GM03348 (cell line): ENCODE results near the gene SNX25.
A peak's percentile ranks its signal among the peaks of the same experiment; 100 is the strongest.
"Not testable (repeated sequence)": the region's sequence is repeated elsewhere in the genome, so short reads cannot be mapped to it uniquely, and the experiment has no call there.

Experiments used
- DNase-seq: peaks from one replicate; pipeline ENCODE4 v3.0.0; 2012; ENCODE audit warnings: low spot score

The SNX25 gene

DNA sequence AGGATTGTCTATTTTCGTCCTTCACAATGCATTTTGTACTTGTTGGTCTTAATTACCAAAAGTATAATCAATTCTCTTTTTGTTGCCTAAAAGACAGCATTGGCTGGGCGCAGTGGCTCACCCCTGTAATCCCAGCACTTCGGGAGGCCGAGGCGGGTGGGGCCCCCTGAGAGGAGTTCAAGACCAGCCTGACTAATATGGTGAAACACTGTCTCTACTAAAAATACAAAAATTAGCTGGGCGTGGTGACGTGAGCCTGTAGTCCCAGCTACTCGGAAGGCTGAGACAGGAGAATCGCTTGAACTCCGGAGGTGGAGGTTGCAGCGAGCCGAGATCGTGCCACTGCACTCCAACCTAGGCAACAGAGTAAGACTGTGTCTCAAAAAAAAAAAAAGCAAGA lies 4.3 kb upstream of the SNX25 start:
- not testable (repeated sequence) for DNase-seq

DNA sequence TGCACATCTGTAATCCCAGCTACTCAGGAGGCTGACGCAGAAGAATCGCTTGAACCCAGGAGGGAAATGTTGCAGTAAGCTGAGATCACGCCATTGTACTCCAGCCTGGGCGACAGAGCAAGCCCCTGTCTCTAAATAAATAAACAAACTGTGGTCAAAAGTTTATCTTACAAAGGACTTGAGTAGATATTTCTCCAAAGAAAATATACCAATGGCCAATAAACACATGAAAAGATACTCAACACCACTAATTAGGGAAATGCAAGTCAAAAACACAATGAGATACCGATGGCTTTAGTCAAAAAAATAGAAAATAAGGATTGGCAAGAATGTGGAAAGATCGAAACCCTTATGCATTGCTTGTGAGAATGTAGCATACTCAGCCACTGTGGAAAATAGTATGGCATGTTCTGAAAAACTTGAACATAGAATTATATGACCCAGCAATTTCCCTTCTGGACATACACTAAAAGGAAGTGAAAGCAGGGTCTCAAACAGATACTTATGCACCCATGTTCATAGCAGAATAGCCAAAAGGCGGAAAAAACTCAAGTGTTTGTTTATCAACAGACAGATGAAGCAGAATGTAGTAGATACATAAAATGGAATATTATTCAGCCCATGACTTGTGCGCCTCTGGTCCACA lies 3.6 kb upstream of the SNX25 start:
- no peak for DNase-seq

DNA sequence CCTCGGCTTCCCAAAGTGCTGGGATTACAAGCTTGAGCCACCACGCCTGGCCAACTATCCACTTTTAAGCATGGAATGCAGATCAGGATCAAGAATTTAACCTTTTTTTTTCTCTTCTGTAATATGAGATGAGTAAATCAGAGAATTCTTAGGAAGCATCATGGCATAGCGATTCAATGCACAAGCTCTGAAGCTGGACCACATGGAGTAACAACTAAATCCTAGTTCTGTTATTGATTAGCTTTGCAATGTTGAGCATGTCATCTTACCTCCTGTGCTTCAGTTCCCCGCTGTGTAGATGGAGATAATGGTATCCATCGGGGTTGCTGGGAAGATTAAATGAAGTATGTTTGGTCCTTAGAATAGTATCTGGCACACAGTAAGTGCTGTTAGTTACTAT lies 1.9 kb upstream of the SNX25 start:
- DNase-seq: no peak

DNA sequence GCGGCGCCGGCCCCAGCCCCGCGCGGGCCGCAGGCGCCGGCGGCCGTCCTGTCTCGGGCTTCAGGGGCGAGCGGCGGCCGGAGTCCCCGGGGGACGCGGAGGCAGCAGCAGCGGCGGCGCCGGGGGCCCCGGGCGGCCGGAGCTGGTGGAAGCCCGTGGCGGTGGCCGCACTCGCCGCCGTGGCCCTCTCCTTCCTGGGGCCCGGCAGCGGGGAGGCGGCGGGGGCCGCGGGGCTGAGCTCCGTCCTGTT lies 379 bp downstream of the SNX25 start:
- not testable (repeated sequence) for DNase-seq

DNA sequence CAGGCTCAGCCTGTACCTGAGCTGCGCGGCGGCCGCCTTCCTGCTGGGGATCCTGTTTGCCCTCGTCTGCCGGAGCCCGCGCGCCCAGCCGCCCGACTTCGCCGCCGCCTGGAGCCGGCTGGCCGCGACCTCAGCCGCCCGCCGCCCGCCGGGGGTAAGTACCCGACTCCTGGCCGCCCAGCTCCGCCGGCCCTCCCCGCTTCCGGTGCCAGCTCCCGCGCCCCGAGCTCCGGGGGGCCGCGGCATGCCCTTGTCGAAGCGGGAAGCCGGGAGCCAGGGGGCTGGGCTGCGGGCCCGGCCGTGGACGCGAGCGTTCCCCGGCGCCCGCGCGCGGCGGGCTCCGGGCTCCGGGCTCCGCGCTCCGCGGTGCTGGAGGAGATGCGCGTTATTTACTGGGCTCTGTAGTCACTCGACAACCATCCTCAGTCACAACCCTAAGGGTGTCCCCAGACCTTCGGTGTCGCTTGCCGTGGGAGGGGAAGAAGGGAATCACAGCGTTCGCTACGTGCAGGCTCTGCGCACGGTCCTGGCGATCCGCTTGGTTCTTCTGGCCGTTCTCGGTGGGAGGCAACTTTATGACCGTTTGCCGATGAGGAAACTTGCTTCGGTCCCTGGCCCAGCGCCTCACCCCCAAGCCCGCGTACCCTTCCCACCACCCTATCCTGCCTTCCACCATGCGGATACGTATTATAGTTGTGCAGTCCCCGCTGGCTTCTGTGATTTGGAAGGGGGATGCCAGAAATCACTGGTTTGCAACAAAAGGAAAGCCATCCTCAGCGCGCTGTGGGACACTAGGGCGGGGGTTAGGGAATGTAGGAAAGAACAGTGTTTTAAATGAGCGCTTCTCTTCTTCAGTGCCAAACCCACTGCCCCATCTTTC lies 944 bp downstream of the SNX25 start:
- peak; percentile 61 for DNase-seq

DNA sequence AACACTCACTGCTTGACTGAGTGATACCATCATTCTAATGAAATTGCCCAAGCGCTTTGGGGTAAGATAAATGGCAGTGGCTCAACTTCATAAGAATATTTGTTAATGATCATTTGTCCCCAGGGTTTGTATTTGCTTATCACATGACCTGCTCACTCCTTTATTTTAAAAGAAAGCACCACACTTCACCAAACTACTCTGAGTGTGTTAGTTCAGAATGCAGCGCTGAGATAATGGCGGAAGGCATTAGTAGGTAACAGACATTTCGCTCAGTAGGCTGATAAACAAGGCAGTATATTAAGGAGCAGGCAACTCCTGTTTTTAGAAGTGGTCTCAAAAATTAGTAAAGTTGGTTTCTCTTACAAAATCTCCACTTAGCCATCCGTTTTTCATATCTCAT lies 1.6 kb downstream of the SNX25 start:
- no peak for DNase-seq

DNA sequence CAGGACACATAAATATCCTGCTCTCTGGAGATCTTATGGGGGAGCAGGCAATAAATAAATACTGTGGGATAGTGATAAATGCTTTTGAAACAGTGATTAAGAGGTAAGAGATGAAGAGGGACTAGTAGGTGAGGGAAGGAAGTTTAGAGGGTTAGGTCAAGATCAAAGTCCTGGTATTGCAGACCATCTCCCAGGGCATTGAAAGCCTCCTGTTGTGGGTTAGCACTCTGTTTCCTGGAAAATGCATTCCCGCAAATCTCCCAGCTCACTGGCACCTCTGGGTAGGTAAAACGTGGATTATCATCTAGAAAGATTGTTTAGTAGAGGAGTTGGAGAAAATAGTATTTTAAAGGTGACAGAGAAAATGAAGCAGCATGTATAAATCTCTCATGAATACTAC lies 2.2 kb downstream of the SNX25 start:
- DNase-seq: no peak

DNA sequence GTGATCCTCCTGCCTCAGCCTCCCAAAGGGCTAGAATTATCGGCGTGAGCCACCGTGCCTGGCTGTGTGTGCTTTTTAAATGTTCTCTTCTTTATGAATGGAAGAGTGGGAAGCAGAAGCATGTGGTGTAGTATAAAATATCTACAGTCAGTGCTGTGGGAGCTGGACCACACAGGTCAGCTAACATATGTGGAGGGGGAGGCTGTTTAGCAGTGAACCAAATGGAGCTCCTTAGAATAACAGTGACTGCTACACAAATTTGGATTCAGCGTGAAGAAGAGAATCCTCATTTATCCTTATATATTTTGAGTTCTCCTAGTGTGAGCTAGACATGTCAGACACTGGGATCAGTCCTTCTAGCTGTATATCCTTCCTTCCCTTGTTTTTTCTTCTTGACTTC lies 3.2 kb downstream of the SNX25 start:
- DNase-seq: no peak

DNA sequence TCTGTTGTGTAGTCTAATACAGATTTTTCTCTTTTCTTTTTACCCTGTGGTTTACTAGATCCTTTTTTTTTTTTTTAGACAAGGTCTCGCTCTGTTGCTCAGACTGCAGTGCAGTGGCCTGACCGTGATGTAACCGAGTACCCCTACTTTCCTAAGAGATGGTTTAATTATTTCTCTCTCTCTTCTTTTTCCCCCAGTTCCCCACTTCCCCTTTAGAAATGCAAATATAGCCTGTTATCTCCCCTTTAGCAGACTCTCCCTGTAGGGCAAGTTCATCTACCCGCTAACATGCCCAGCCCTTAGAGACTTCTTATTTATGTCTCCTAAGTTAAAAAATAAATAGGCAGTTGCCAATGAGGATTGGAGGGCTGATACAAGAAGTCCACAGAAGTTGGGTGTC lies 4.5 kb downstream of the SNX25 start:
- DNase-seq: no peak

DNA sequence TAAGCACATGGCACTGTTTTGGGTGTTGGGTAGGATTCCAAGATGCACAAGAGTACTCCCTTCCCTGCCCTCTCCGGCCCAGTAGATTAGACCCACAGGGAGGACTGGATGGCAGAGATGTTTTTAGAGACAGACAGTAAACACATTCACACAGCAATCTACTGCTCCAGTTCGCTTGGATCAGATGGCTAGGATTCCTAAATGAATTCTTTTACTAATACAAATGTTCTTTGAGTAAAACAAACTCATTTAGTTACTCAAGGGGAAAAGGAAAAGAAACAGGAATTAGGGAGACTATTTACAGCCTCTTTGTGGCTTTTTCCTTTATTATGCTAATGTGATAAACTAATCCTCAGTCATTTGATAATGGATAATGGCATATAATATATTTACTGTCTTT lies 5.9 kb downstream of the SNX25 start:
- no peak for DNase-seq

DNA sequence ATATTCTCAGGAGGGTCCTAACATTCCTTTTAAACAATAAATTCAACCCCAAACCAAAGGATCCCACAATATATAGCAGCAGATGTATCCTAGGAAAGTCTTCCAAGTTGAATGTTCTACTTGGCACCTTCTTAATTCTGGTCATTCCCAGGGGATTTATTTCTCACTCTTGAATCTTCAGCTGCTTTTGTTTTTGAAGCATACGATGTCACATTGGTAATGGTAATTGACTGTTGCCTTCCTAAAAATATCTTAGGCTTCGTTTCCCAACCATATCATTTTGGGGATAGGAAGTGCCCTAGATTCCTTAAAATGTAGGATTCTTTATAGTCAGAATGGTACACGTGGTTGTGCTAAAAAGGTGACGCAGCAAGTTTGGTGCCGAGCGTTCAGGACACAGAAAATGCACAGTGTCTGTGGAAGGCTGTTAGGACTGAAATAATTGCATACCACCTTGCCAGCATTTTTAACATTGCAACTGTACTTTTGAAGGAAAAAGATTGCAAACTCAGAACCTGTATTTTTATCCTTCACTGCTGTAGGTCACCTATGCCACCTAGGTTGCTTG lies 8.1 kb downstream of the SNX25 start:
- no peak for DNase-seq

DNA sequence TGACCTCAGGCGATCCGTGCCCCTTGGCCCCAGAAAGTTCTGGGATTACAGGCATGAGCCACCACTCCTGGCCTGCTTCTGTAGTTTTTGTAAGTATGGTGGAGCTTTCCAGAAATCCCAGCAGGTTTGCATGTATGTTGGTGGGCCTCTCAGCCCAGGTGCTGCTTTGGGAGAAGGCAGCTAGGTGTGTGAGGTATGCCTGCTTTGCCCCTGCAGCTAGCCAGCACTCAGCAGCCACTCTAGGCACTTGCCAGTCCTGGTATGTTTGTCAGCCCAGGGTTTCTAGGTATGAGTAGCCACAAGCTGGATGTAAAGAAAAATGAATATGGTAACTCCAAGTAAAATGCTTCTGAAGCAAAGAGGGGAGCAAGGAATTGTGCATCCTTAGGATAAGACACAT lies 8.9 kb downstream of the SNX25 start:
- no peak for DNase-seq

DNA sequence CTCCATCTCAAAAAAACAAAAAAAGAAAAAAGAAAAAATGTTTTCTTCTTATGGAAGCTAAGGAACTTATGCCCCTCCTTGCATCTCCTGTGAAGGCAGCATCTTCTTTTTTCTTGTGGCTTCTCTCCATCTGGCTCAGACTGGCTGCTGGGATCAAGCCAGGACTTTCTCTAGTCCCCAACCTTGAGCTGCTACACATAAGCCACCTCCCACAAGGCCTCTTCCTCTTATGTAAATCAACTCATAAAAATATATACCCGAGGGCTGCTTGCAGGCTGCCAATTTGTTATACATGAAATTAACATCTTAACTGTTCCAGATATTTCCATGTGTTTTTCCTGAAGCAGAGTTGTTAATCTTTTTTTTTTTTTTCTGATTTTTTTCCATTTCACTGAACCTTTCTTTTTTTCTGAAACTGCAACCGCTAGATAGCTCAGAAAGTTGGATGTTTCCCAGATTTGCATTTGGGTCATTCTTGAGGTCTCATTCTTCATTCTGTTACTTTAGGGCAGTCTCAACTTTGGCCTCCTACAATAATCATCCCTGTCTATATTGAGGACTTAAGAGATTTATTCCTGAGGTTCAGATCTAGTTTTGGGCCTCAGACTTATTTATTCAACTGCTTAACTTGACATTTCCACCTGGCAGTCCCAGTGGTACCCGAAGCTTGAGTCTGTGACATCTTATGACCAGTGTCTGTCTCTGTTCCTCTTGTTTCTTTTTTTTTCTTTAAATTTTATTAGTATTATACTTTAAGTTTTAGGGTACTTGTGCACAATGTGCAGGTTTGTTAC lies 10.3 kb downstream of the SNX25 start:
- DNase-seq: peak; percentile 44

DNA sequence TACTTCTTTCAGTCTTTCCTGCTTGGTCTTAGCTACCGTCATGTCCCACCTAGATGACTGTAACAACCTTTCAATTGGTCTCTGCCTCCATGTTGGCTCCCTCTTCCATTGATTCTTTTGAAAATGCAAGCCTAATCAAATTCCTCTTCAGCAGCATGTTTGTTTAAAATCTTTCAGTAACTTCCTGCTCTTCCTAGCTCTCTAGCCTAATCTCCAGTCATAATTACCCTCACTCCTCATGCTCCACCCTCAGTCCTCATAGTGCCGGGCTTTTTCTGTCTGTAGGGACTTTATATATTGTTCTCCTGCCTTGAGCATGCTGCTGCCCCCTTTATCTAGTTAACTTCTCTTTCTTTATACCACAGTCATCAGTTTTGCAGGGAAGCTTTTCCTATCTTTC lies 12.1 kb downstream of the SNX25 start:
- DNase-seq: no peak

DNA sequence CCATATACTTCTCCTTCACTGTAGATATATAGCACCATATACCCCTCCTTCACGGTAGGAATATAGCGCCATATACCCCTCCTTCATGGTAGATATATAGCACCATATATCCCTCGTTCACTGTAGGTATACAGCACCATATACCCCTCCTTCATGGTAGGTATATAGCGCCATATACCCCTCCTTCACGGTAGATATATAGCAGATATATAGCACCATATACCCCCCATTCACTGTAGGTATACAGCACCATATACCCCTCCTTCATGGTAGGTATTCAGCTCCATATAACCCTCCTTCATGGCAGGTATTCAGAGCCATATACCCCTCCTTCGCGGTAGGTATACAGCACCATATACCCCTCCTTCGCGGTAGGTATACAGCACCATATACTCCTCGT lies 12.5 kb downstream of the SNX25 start:
- DNase-seq: no peak

DNA sequence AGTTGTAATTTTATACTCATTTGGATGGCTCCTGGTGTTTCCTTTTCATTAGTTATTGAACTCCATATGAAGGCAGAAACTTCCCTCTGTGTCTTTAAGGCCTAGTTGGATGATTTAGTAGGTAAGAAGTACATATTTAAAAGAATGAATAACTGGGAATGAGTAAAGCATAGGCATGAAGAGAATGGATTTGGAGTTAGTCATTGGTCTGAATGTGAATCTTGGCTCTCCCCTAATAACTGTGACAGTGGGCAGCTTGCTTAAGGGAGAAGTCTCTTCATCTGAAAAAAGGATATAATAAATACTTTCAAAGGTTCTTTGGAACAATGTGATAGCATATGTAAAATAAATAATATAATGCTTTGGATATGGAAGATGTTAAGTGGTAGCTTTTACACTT lies 13.2 kb downstream of the SNX25 start:
- DNase-seq: peak; percentile 74

DNA sequence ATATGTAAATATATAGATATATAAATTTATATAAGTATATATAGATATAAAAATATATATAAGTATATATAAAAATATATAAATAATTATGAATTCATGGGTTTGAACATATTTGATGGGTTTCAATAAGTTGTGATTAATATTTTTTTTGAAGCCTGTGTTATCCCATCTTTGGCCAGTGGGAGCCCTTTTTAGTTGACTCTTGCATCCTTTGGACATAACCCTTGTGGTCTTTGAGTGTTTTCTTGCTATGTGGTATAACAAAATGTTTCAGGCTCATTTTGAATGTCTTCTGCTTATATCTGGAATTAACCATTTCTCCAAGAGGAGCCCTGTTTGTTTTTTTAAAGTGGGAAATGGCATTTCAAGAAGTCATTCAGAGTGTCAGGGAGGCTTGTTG lies 15.2 kb downstream of the SNX25 start:
- no peak for DNase-seq

DNA sequence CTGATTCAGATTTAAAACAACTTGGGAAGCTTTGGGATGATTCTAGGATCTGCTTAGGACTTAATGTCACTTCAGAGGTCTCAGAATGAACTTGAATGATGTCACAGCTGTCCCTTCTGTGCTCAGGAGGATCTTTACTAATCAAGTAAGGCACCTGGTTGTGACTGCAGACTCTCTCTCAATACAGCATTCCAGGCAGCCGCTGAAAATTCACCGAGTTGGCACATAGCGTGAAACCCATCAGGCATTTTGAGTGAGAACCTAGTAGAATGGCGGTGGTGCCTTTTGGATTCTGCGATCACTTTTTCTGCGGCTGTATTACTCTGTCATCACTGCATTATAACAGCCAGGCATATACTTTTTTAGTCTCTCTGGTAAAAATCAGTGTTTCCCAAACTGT lies 16.5 kb downstream of the SNX25 start:
- DNase-seq: no peak

DNA sequence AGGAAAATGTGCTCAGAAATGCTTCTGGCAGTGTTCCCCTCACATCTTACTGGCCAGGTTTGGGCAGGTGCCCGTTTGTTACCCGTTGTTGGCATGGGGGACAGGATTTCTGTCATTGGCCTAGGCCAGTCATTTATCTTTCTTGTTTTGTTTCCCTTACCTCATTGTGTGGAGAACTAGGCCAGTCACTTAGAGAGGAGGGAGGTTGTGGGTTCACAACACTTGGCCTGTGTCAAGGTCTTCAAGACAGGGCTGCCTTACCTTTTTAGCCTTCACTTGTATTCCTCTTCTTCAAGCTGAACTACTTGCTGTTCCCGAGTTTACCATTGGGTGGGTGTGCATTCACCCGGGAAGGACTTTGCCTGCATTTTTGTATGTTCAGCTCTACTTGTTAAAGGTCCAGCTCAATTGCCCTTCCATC lies 17.7 kb downstream of the SNX25 start:
- no peak for DNase-seq

DNA sequence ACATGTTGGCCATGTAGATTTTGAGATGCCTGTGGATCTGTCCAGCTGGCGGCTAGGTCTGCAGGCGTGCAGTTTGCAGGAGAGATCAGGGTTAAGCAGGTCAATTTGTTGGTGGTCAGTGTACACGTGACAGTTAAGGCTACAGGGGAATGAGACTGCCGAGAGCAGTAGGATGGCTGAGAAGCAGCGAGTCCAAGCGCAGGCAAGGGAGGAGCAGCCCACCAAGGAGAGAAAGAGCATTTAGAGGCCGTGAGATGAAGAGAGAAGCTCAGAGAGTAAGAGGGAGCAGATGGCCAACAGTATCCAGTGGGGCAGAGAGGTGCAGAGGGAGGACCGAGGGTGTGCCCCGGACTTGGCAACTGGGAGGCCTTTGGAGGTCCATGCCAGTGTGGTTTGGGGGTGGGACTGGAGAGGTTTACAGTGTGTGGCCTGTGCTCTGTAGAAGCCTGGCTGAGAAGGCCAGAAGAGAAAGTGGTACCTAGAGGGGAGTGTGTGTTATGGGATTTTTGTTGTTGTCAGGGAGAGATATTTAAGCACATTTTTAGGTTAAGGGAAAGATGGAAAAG lies 18.4 kb downstream of the SNX25 start:
- DNase-seq: no peak

DNA sequence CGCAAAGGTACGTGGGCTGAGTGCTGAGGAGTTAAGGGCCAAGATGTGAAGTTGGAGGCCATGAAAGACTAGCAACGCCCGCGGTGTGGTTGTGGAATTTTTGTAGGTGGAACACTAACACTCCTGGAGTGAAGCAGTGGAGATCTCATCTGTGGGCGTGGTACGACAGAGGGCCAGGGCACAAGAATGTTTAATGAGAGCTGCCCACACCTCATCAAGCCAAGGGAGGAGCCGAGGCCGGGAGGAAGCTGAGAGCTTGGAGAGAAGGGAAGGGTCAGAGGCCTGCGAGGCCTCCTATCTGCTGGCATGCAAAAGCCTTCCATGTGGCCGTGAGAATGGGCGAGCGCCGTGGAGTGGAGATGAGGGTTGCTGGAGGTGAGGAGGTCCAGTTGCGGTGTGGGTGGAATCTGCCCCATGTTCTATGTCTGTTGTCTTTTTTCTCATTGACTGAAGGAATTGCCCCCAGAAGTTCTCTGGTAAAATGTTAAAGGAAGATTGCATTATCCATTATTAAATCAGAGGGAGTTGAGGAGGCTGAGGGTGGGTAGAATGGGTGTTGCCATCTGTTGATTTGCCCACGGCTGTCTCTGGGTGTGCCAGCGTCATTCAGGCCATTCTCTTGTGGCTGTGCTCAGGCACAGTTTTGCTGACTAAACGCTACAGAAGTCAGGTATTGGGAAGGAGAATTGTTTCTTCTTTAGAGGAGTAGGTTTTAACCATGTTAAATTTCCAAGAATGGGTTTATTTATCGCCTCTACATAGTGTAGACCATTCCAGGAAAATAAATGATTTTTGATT lies 19.8 kb downstream of the SNX25 start:
- no peak for DNase-seq

DNA sequence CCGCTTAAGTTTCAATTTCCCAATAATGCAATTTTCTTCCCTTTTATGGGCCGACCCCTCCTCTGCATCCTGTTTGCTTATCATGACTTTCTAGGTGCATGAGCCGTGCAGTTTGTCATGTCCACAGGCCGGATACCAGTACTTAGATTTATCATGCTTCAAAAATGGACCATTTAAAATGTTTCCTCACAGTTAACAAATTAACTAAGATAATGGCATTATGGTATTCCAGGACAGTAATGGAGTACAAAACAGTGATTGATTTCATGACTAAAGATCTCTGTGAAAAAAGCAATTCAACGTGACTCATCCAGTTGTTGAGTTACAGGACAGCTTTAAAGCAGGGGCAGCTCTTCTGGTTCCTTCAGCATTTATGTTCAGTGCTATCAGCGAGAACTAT lies 23.0 kb downstream of the SNX25 start:
- no peak for DNase-seq
